Fibroblast of mammary gland (primary cell): Measurements from ENCODE around the gene PDLIM3.

Experiments
- DNase-seq: peaks from one replicate; pipeline ENCODE4 v3.0.0-alpha.2; 2010; ENCODE audit warnings: low read depth
- H3K4me3 ChIP-seq: 2 replicates; pipeline ENCODE4 v1.5.1; 2011; ENCODE audit warnings: low read depth, mild to moderate bottlenecking, low read length, moderate library complexity; ENCODE audit not compliant: control insufficient read depth
- CTCF ChIP-seq: conservative IDR thresholded peaks from 2 replicates; pipeline ENCODE4 v1.5.1; 2011; ENCODE audit warnings: low read depth, low read length, inconsistent platforms; ENCODE audit not compliant: control insufficient read depth, insufficient read depth

PDLIM3 gene

GRCh38 chr4:185502386-185502785 lies 32.9 kb downstream of the PDLIM3 start:
- no peak for TF ChIP-seq CTCF
- DNase-seq = no peak
- H3K4me3 ChIP-seq = no peak overlapping the region

- no peak for DNase-seq
- H3K4me3 ChIP-seq = no peak overlapping the region
- TF ChIP-seq CTCF = no peak
Observed at GRCh38 chr4:185500576-185500975, 34.7 kb downstream of the PDLIM3 start.

GRCh38 chr4:185500035-185500434 lies 35.3 kb downstream of the PDLIM3 start:
- H3K4me3 ChIP-seq = no peak overlapping the region
- no peak for DNase-seq
- no peak for TF ChIP-seq CTCF

- no peak for DNase-seq
- no peak overlapping the region for H3K4me3 ChIP-seq
- TF ChIP-seq CTCF = no peak
Observed at GRCh38 chr4:185488650-185489049, 46.7 kb downstream of the PDLIM3 start.

- no peak for DNase-seq
- no peak for TF ChIP-seq CTCF
- H3K4me3 ChIP-seq = no peak overlapping the region
Observed at GRCh38 chr4:185481401-185481800, 53.9 kb downstream of the PDLIM3 start.

GRCh38 chr4:185480016-185480732 lies 55.1 kb downstream of the PDLIM3 start:
- no peak for TF ChIP-seq CTCF
- H3K4me3 ChIP-seq = no peak overlapping the region

More at GRCh38 chr4:185480016-185480732, 55.1 kb downstream of the PDLIM3 start:
- no peak for DNase-seq
